NCI-H345 (cell line): ENCODE data around the gene PLXNB3.
"Not testable (repeated sequence)": the region's sequence is repeated elsewhere in the genome, so short reads cannot be mapped to it uniquely, and the experiment has no call there.

ENCODE experiments used
- DNase-seq: peaks from one replicate; lab custom pipeline; 2025; lab: John Stamatoyannopoulos, UW

PLXNB3 gene

GRCh38 chrX:153733651-153734240 is 30.3 kb upstream of the PLXNB3 start:
- DNase-seq: no peak

- DNase-seq: no peak
Observed at GRCh38 chrX:153734871-153735270, 29.2 kb upstream of the PLXNB3 start.

GRCh38 chrX:153735274-153735673 is 28.8 kb upstream of the PLXNB3 start:
- DNase-seq: no peak

- no peak for DNase-seq
Observed at GRCh38 chrX:153736071-153736820, 27.8 kb upstream of the PLXNB3 start.

- DNase-seq: no peak
Observed at GRCh38 chrX:153736871-153737441, 27.1 kb upstream of the PLXNB3 start.

GRCh38 chrX:153738056-153738605 is 25.9 kb upstream of the PLXNB3 start:
- no peak for DNase-seq

GRCh38 chrX:153739754-153740486 is 24.1 kb upstream of the PLXNB3 start:
- DNase-seq: no peak

- DNase-seq: no peak
Observed at GRCh38 chrX:153740631-153741222, 23.3 kb upstream of the PLXNB3 start.

- no peak for DNase-seq
Observed at GRCh38 chrX:153741446-153741845, 22.6 kb upstream of the PLXNB3 start.

- DNase-seq: not testable (repeated sequence)
Observed at GRCh38 chrX:153742111-153742510, 21.9 kb upstream of the PLXNB3 start.

GRCh38 chrX:153742796-153743467 is 21.1 kb upstream of the PLXNB3 start:
- not testable (repeated sequence) for DNase-seq

- DNase-seq: peak; percentile 55
Observed at GRCh38 chrX:153743468-153744209, 20.4 kb upstream of the PLXNB3 start.

GRCh38 chrX:153744210-153745066 is 19.6 kb upstream of the PLXNB3 start:
- peak; percentile 3 for DNase-seq

GRCh38 chrX:153745067-153745433 is 19.0 kb upstream of the PLXNB3 start:
- not testable (repeated sequence) for DNase-seq

- no peak for DNase-seq
Observed at GRCh38 chrX:153746359-153746758, 17.7 kb upstream of the PLXNB3 start.

GRCh38 chrX:153746991-153747390 is 17.1 kb upstream of the PLXNB3 start:
- not testable (repeated sequence) for DNase-seq

GRCh38 chrX:153749017-153749416 is 15.0 kb upstream of the PLXNB3 start:
- DNase-seq: not testable (repeated sequence)

GRCh38 chrX:153750127-153750774 is 13.8 kb upstream of the PLXNB3 start:
- no peak for DNase-seq

- no peak for DNase-seq
Observed at GRCh38 chrX:153755136-153755535, 8.9 kb upstream of the PLXNB3 start.
